Activated T-cell treated with anti-CD3 and anti-CD28 coated beads, Interleukin-2, amount 50 U/mL, for 24 hours (primary cell): ENCODE measurements around the gene SLC7A4.

ENCODE experiments used
- DNase-seq: peaks from one replicate; pipeline ENCODE4 v3.0.0-alpha.2; 2020
- H3K27ac Mint-ChIP-seq: 2 replicates; pipeline ENCODE4 v1.8.0; 2020; ENCODE audit warnings: mild to moderate bottlenecking, mixed read lengths
- H3K27me3 Mint-ChIP-seq: 2 replicates; pipeline ENCODE4 v1.8.0; 2020; ENCODE audit warnings: mixed read lengths
- H3K36me3 Mint-ChIP-seq: 2 replicates; pipeline ENCODE4 v1.8.0; 2020; ENCODE audit warnings: low read depth, mixed read lengths
- H3K4me1 Mint-ChIP-seq: 2 replicates; pipeline ENCODE4 v1.8.0; 2020; ENCODE audit warnings: low read depth, mixed read lengths
- H3K4me3 Mint-ChIP-seq: 2 replicates; pipeline ENCODE4 v1.8.0; 2020; ENCODE audit warnings: mild to moderate bottlenecking, moderate library complexity, mixed read lengths
- H3K9me3 Mint-ChIP-seq: 2 replicates; pipeline ENCODE4 v1.8.0; 2020; ENCODE audit warnings: mixed read lengths

Gene SLC7A4

GRCh38 chr22:21038405-21038804 is 6.0 kb upstream of the SLC7A4 start:
- H3K27ac Mint-ChIP-seq, result no peak overlapping the region

GRCh38 chr22:21034989-21035388 is 2.6 kb upstream of the SLC7A4 start:
- Mint-ChIP-seq H3K4me1 (peaks cover 9% of the 10 kb centered on the region), H3K27ac (no peak overlapping the region), H3K36me3 (no peaks in the 10 kb centered on the region), H3K27me3 (peaks cover 41% of the 10 kb centered on the region), H3K9me3 (no peaks in the 10 kb centered on the region), H3K4me3 (no peak overlapping the region)
- DNase-seq, result no peak

More at GRCh38 chr22:21038405-21038804, 6.0 kb upstream of the SLC7A4 start:
- Mint-ChIP-seq H3K4me3 (no peak overlapping the region), H3K27me3 (peaks cover 21% of the 10 kb centered on the region), H3K9me3 (no peaks in the 10 kb centered on the region), H3K36me3 (no peaks in the 10 kb centered on the region), H3K4me1 (peaks cover 1% of the 10 kb centered on the region)
- DNase-seq, result no peak

DNA sequence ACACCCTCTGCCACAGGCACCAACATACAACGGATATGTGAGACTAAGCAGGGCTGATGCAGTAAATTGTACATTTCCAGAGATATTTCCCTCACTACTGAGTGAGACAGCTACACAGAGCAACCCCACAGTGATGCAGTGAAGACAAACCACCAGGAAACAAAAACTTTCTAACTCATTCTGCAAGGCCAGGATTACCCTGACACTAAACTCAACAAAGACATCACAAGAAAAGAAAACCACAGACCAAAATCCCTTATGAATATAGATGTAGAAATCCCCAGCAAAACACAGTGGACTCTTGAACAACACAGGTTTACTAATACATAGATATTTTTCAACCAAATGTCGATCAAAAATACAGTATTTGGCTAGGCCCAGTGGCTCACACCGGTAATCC is 1.5 kb upstream of the SLC7A4 start:
- no peak overlapping the region for H3K27ac Mint-ChIP-seq
- H3K4me1 Mint-ChIP-seq, result peaks cover 9% of the 10 kb centered on the region
- H3K36me3 Mint-ChIP-seq, result no peaks in the 10 kb centered on the region
- no peaks in the 10 kb centered on the region for H3K9me3 Mint-ChIP-seq
- H3K27me3 Mint-ChIP-seq, result peaks cover 48% of the 10 kb centered on the region
- H3K4me3 Mint-ChIP-seq, result no peak overlapping the region
- DNase-seq, result no peak

GRCh38 chr22:21032868-21033688 is 717 bp upstream of the SLC7A4 start:
- peaks cover 44% of the 10 kb centered on the region for H3K27me3 Mint-ChIP-seq
- no peak overlapping the region for H3K4me3 Mint-ChIP-seq
- no peak for DNase-seq
- H3K36me3 Mint-ChIP-seq, result no peaks in the 10 kb centered on the region
- H3K27ac Mint-ChIP-seq, result no peak overlapping the region
- peaks cover 9% of the 10 kb centered on the region for H3K4me1 Mint-ChIP-seq
- no peaks in the 10 kb centered on the region for H3K9me3 Mint-ChIP-seq

- peaks cover 44% of the 10 kb centered on the region for H3K27me3 Mint-ChIP-seq
- H3K36me3 Mint-ChIP-seq, result no peaks in the 10 kb centered on the region
- no peaks in the 10 kb centered on the region for H3K9me3 Mint-ChIP-seq
- DNase-seq, result no peak
- peaks cover 9% of the 10 kb centered on the region for H3K4me1 Mint-ChIP-seq
- no peak overlapping the region for H3K27ac Mint-ChIP-seq
- no peak overlapping the region for H3K4me3 Mint-ChIP-seq
These were observed 770 bp downstream of the SLC7A4 start for GRCh38 chr22:21031545-21032036.

DNA sequence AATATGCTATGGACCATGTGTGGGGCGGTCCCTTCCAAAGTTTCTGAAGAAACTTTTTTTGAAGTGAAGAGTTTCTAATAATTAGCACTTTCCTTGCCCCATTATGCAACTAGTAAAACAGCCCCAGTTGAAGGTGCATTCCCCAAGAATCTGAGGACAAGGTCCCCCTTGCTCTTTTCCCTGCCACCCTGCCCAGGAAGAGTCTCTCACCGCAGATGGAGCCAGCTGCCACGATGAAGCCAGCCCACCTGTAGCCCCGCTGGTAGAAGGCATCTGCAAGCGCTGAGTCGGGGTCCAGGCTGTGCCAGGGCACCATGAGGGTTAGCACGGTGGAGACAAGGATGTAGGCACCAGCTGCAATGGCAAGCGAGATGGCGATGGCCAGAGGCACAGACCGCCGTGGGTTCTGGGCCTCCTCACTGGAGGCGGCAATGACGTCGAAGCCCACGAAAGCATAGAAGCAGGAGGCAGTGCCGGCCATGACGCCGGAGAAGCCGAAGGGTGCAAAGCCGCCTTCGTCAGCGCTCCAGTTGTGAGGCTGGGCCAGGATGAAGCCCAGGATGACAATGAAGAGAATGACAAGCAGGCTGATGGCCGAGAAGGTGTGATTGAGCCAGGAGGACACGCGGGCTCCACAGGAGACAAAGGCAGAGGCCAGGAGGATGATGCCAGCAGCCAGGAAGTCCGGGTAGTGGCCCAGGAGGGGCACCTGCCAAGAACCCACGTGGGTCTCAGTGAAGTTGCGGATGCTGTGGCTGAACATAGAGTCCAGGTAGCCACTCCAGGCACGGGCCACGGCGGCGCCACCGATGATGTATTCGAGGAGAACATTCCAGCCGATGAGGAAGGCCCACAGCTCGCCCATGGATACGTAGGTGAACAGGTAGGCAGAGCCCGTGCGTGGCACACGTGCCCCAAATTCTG is 1.5 kb downstream of the SLC7A4 start:
- Mint-ChIP-seq H3K27me3 (peaks cover 44% of the 10 kb centered on the region), H3K27ac (no peak overlapping the region), H3K9me3 (no peaks in the 10 kb centered on the region), H3K4me3 (no peak overlapping the region), H3K36me3 (no peaks in the 10 kb centered on the region), H3K4me1 (peaks cover 14% of the 10 kb centered on the region)
- DNase-seq, result no peak

DNA sequence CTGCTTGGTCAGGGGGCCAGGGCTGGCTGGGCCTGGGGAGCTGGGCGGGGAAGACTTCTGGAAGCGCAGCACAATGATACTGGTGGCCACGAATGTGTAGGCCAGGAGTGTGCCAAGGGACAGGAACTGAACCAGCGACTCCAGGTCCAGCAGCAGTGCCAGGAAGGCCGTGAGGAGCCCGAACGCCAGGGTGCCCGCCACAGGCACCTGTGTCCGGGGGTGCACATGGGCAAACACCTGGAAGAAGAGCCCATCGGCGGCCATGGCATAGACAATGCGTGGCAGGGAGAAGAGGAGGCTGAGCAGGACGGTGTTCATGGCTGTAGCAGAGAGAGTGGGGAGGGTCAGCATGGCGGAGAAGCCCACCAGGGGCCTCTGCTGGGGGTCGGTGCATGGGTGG is 2.3 kb downstream of the SLC7A4 start:
- no peaks in the 10 kb centered on the region for H3K36me3 Mint-ChIP-seq
- DNase-seq, result no peak
- no peak overlapping the region for H3K27ac Mint-ChIP-seq
- H3K4me1 Mint-ChIP-seq, result peaks cover 22% of the 10 kb centered on the region
- no peaks in the 10 kb centered on the region for H3K9me3 Mint-ChIP-seq
- peaks cover 44% of the 10 kb centered on the region for H3K27me3 Mint-ChIP-seq
- H3K4me3 Mint-ChIP-seq, result no peak overlapping the region

DNA sequence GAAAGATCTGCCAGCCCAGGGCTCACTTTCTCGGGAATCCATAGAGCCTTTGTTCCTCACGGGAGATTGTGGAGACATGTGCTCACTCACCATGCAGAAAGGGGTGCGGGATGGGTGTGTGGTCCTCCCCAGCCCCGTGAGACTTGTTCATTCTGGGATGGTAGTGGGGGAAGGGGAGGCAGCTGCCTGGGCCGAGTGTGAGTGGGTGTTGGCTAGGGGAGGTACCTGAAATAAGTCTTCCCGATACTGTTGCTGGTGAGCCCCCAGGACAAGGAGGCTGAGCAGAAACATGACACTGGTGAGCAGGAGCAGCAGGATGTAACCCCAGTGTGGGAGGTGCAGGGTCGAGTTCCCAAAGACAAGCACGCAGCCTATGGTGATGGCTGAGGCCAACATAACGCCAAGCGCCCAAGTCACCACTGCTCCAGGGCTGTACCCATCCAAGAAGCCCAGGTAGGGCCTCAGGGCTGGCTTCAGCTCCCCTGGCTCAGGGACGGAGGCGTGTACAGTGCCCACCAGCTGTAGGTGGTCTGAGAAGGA is 2.8 kb downstream of the SLC7A4 start:
- H3K27ac Mint-ChIP-seq, result no peak overlapping the region
- no peaks in the 10 kb centered on the region for H3K9me3 Mint-ChIP-seq
- DNase-seq, result no peak
- peaks cover 24% of the 10 kb centered on the region for H3K4me1 Mint-ChIP-seq
- H3K4me3 Mint-ChIP-seq, result no peak overlapping the region
- no peaks in the 10 kb centered on the region for H3K36me3 Mint-ChIP-seq
- H3K27me3 Mint-ChIP-seq, result peaks cover 42% of the 10 kb centered on the region

DNA sequence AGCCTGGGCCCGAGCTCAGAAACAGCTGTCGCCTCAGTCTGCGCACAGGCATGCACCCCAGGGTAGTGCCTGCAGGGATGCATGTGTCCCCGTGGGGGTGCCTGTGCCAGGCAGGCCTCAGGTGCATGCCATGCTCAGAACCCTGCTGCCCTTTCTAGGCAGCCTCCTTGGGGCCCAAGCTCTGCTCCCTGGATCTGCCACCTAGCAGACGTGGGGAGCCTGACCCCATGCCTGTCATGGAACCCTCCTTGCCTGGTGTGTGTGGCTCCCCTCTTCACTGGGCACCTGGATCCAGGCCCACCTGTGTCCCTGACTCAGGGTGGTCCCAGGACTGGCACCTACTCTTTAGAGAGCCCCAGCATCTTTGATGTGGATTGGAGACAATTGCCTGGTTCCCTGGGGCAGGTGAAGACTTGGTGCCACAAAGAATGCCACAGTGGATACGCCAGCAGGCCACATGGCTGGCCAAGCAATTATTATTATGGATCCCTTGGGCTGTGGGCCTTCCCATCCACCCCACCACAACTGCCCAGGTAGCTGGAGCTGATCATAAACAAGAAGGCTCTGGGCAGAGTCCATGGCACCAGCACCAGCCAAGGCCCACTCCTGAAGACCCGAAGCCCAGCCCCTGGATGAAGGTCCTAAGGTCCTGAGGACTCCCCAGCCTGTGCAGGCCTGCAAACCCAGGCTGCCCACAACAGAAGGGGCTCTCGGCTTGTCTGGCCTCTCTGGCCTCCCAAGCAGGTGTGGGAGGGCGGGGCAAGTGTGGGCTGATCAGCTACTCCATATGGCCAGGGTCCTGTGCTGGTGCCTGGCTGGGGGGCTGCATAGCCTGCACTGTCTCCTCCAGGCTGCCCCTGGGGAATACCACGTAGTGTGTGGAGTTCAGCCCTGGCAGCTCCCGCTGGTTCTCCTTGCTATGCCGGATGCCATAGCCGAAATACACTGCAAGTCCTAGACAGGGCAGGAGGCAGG is 3.8 kb downstream of the SLC7A4 start:
- H3K9me3 Mint-ChIP-seq, result no peaks in the 10 kb centered on the region
- DNase-seq, result no peak
- H3K4me1 Mint-ChIP-seq, result peaks cover 24% of the 10 kb centered on the region
- H3K36me3 Mint-ChIP-seq, result no peaks in the 10 kb centered on the region
- H3K4me3 Mint-ChIP-seq, result no peak overlapping the region
- H3K27me3 Mint-ChIP-seq, result peaks cover 39% of the 10 kb centered on the region
- H3K27ac Mint-ChIP-seq, result no peak overlapping the region

DNA sequence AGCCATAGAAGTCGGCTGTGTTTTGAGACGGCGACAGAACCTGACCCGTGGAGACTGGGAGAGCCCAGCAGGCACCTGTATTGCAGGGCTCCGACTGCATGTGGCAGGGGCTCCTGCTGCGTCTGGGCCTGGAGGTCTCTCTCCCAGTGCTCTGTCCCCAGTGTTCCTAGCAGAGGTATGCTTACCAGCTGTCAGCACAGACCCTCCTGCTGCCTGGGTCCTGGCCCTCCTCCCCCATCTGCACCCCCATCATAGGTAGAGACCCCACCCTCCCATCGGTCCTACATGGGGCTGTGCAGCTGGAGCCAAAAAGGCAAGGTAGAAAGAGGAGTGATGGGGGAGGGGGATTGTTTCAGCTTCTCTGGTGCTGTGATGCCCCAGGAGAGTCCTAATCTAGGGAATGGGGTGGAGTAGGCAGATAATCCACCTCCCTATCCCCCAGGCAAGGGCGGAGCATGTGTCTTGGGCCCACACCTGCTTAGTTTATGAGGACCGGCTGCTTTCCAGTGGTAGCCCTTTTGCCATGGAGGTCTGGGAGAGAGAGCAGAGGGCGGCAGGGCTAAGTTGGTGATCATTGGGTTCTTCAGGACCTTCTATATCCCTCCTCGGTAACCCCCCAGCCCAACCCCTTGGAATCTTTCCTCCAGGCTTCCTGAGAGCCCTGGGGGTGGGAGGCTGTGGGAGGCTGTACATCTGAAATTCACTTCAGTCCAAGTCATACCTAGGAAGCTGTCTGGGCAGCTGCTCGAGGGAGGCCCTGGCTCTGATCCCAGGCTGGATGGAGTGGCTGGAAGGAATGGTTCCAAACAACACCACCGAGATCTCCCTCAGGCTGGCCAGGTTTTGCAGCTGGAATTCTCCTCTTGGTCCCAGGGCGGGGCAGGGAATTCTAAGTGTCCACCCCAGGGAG is 5.3 kb downstream of the SLC7A4 start:
- Mint-ChIP-seq H3K36me3 (no peaks in the 10 kb centered on the region), H3K4me3 (no peak overlapping the region), H3K27me3 (peaks cover 30% of the 10 kb centered on the region), H3K27ac (no peak overlapping the region), H3K4me1 (peaks cover 24% of the 10 kb centered on the region), H3K9me3 (no peaks in the 10 kb centered on the region)
- no peak for DNase-seq

DNA sequence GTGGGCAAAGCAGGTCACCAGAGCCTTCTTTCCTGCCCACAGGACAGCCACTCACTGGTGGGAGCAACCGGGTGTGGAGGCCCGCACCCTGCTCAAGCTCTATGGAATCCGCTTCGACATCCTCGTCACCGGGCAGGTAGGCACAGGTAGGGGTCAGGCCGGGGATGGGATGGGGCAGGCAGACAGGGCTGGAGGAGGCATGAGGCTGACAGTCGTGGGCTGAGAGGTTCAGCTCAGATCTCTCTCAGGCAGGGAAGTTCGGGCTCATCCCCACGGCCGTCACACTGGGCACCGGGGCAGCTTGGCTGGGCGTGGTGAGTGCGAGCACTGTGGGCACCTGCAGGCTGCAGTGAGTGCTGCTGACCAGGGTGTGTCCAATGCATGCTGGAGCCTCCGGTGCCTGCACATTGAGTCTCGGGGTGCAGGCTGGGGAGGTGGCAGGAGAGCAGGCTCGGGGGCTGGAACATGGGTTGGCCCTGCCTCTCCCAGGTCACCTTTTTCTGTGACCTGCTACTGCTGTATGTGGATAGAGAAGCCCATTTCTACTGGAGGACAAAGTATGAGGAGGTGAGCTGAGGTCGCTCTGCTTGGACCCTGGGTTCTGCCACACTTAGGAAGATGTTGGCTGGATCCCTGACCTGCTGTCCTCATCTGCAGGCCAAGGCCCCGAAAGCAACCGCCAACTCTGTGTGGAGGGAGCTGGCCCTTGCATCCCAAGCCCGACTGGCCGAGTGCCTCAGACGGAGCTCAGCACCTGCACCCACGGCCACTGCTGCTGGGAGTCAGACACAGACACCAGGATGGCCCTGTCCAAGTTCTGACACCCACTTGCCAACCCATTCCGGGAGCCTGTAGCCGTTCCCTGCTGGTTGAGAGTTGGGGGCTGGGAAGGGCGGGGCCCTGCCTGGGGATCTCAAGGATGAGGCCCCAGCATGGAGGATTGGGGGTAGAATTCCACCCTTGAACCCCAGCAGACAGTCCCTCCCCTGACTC is 6.3 kb downstream of the SLC7A4 start:
- Mint-ChIP-seq H3K9me3 (no peaks in the 10 kb centered on the region), H3K4me1 (peaks cover 17% of the 10 kb centered on the region), H3K27me3 (peaks cover 21% of the 10 kb centered on the region), H3K36me3 (no peaks in the 10 kb centered on the region), H3K27ac (peak overlapping the region; percentile 72), H3K4me3 (no peak overlapping the region)
- no peak for DNase-seq

DNA sequence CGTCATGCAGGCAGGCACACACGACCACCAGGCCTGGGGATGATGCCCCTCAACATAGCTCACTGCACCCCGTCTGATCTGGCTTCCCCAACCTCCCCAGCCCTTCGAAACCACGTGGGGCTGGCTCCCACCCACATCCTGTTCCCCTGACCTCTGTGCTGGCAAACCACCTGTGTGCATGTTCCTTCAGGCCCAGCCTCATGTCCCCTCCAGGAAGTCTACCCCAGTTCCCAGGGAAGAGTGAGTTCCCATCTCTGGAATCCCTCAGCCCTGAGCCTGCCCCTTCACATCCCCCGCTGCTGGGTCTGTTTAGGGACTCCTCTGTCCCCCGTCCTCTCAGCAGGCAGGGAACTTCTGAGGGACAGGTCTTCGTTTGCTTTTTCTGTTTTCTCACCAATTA is 7.1 kb downstream of the SLC7A4 start:
- peak overlapping the region; percentile 72 for H3K27ac Mint-ChIP-seq
- peaks cover 13% of the 10 kb centered on the region for H3K27me3 Mint-ChIP-seq
- peak; percentile 41 for DNase-seq
- peaks cover 15% of the 10 kb centered on the region for H3K4me1 Mint-ChIP-seq
- H3K9me3 Mint-ChIP-seq, result no peaks in the 10 kb centered on the region
- H3K4me3 Mint-ChIP-seq, result no peak overlapping the region
- no peaks in the 10 kb centered on the region for H3K36me3 Mint-ChIP-seq
